Measurements from ENCODE around the gene ACOT8. TPM values are rescaled to one million over a fixed set of nuclear protein-coding genes. Genes with fewer than 3 reads are reported as not detected.

The ACOT8 gene
- total RNA-seq, 1 experiment from 2014 or later, result 32.4 TPM

DNA sequence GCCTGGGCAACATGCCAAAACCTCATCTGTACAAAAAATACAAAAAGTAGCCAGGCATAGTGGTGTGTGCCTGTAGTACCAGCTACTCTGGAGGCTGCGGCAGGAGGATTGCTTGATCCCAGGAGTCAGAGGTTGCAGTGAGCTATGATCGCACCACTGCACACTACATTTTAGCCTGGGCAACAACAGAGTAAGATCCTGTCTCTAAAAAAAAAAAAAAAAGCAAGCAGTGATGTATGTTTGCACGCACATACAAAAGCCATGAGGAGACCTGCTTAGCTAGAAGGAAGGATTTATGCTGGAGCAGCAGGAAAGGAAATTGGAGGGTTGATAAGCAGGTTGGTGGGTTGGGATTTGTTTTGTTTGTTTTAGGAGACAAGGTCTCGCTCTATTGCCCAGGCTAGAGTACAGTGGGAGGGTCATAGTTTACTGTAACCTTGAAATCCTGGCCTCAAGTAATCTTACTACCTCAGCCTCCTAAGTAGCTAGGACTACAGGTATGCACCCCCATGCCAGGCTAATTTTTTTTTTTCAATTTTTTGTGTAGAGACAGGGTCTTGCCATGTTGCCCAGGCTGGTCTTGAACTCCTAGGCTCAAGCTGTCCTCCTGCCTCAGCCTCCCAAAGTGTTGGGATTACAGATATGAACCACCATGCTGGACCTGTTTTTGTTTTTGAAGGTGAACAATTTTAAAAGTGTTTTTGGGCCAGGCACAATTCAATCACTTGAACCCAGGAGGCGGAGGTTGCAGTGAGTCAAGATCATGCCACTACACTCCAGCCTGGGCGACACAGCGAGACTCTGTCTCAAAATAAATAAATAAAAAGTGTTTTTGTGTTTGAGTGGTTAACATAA is 4.3 kb upstream of the ACOT8 start:
- DNase-seq (ENCODE audit: low spot score), result no peak
- in situ Hi-C loops (cut with HindIII; ENCODE audit: low sequenced_read_pairs), result no loop called here

DNA sequence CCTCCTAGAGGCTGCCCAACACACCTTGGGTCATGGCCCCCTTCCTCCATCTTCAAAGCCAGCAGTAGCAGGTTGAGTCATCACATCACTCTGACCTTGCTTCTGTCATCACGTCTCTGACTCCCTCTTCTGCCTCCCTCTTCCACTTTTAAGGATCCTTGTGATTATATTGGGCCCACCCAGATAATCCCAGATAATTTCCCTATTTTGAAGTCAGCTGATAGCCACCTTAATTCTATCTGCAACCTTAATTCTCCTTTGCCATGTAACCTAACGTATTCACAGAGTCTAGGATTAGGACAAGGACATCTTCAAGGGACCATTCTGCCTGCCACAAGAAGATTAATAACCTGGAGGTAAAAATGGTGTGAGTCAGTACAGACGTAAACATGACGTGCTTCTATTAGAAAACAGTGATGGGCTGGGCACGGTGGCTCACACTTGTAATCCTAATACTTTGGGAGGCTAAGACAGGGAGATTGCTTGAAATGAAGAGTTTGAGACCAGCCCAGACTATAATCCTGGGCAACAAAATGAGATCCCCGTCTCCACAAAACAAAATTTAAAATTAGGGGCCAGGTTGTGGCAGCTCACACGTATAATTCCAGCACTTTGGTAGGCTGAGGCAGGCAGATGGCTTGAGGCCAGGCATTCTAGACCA is 3.5 kb upstream of the ACOT8 start:
- DNase-seq (ENCODE audit: low spot score), result no peak
- in situ Hi-C loops (cut with HindIII; ENCODE audit: low sequenced_read_pairs), result no loop called here

DNA sequence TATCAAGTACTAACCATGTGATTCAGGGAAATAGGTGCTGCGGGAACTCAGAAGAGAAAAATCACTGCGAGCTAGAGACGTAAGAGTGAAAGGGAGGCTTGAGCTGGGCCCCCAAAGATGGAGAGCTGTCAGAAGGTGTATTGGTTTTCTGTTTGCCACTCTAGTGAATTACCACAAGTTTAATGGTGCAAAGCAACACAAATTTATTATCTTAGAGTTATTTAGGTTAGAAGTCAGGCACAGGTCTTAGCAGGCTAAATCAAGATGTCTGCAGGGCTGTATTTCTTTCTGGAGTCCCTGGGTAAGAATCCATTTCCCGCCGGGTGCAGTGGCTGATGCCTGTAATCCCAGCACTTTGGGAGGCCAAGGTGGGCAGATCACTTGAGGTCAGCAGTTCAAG is 2.7 kb upstream of the ACOT8 start:
- in situ Hi-C loops (cut with HindIII; ENCODE audit: low sequenced_read_pairs), result no loop called here
- DNase-seq (ENCODE audit: low spot score), result no peak

DNA sequence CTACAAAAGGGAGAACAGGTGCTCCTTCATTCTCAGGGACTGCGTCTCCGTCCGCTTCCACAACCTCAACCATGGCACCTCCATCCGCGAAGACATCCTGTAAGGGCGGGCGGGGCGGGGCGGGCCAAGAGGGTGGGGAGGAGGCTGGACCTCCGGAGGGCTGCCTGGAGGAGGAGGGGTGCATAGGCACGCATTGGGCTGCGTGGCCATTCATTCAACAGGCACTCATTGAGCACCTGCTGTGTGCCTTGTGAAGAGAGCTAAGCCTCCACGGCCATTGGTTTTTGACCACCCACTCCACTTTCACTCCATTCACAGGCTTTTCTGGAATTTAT is 657 bp upstream of the ACOT8 start:
- DNase-seq (ENCODE audit: low spot score), result no peak
- in situ Hi-C loops (cut with HindIII; ENCODE audit: low sequenced_read_pairs), result no loop called here

DNA sequence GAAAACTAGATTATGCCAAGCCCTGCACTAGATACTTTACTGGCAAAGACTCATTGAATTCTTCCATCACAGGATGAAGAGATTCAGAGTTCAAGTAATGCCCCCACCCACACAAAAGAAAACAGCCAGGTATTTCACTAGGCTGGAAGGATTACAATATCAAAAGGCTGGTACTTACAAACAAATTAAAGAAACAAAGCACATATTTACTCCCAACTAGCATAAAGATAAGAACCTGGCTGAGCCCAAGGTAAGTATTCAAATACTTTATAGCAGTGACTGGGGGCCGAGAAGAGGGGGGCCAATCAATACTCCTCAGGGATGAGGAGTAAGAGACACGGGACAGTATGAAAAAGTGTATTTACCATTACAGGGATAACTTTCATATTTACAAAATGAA is 3.7 kb downstream of the ACOT8 start:
- no peak for DNase-seq (ENCODE audit: low spot score)
- in situ Hi-C loops (cut with HindIII; ENCODE audit: low sequenced_read_pairs), result no loop called here

DNA sequence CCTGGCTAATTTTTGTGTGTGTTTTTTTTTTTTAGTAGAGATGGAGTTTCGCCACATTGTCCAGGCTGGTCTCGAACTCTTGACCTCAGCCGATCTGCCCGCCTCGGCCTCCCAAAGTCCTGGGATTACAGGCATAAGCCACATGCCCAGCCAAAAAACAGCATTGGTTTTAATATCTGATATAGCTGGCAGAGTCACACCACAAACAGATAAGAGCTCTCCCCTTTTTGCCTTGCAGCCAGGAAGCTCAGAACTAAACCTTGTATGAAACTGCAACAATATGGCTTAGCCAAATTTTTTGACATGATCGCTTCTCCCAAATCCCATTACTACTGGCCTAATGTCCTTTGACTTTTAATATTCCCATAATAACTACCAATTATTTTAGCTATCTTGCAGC is 4.9 kb downstream of the ACOT8 start:
- in situ Hi-C loops (cut with HindIII; ENCODE audit: low sequenced_read_pairs), result no loop called here
- DNase-seq (ENCODE audit: low spot score), result no peak

DNA sequence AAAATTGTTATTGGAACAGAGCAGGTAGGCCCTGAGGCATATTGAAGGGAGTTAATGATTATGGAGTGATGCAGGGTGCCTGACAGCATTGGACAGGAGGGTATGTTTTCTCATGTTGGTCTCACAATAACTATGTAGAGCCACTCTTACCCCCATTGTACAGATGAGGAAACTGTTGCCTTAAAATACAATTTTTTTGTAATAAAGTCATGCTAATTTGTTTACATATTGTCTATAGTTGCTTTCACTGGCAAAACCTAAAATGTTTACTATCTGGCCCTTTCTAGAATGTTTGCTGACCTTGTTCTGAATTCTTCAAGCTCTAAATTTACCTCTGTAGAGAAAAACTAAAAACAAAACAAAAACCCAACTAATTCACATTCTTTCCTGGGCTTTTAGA is 5.7 kb downstream of the ACOT8 start:
- no peak for DNase-seq (ENCODE audit: low spot score)
- in situ Hi-C loops (cut with HindIII; ENCODE audit: low sequenced_read_pairs), result no loop called here

DNA sequence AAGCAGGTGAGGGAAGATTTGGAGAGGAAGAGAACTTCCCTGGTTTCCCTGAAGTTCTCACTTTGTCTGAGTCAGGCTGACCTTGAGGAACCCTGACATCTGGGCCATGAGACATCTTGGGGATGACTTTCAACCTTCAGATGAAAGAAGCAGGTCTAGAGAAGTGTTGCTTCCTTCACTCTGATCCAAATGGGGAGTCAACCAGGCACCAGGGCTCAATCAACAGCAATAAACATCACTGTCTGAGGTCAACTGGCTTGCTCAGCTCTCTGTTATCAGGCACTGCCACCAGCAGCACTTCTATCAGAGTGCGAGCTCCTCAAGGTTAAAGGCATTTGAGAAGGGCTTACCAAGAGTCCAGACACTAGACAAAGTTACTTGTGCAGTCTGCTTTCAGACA is 6.3 kb downstream of the ACOT8 start:
- in situ Hi-C loops (cut with HindIII; ENCODE audit: low sequenced_read_pairs), result no loop called here
- DNase-seq (ENCODE audit: low spot score), result no peak

DNA sequence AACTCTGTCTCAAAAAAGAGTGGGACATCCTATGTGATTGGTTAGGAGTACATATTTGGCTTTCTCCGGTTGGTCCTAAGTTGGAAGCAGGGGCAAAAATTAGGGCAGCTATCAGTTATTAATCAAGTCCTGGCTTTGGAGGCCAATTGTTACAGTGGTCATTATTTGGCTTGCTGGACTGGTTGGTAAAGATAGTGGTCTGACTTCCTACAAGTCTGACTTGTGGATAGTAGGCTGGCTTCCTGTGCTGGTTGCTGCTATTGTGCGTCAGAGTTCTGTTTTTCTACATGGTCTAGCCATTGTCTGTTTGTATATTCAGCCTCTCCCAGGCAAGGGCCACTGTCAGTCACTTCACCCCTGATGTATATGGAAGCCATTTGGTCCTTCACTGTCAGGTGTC is 7.0 kb downstream of the ACOT8 start:
- in situ Hi-C loops (cut with HindIII; ENCODE audit: low sequenced_read_pairs), result no loop called here
- DNase-seq (ENCODE audit: low spot score), result no peak

DNA sequence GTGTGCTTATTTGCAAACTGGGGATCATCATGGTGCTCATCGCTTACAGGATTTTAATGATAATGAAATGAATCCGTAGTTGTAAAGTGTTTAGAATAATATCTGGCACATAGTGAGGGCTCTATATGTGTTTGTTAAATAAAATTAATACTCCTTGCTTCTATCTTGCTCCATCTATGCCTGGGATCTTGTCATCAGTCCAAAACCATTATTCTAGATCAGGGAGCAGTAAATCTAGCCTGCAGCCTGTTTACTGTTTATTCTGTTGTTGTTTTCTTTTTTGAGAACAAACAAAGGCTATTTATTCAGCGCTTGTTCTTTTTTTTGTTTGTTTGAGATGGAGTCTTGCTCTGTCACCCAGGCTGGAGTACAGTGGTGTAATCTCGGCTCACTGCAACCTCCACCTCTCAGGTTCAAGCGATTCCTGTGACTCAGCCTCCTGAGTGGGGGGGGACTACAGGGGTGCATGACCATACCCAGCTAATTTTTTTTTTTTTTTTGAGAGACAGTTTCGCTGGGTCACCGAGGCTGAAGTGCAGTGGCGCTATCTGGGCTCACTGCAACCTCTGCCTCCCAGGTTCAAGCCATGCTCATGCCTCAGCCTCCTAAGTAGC is 8.1 kb downstream of the ACOT8 start:
- in situ Hi-C loops (cut with HindIII; ENCODE audit: low sequenced_read_pairs), result no loop called here
- no peak for DNase-seq (ENCODE audit: low spot score)

DNA sequence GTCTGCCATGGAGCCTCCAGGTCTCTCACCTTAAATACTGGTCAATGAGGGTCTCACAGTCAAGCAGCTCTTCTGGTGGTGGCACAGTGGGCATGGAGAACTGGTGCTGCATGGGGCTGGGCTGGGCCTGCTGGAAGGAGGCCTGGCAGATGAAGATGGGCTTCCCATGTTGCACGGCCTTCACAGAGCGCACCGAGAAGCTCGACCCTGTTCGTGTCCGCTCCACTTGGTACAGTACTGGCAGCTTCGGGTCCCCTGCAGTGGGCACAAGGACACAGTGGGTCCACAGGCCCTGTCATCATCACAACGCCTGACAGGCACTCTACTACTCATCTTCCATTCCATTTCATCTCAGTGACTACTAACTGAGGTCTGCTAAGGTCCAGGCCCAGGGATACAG is 8.8 kb downstream of the ACOT8 start:
- no peak for DNase-seq (ENCODE audit: low spot score)
- in situ Hi-C loops (cut with HindIII; ENCODE audit: low sequenced_read_pairs), result no loop called here

DNA sequence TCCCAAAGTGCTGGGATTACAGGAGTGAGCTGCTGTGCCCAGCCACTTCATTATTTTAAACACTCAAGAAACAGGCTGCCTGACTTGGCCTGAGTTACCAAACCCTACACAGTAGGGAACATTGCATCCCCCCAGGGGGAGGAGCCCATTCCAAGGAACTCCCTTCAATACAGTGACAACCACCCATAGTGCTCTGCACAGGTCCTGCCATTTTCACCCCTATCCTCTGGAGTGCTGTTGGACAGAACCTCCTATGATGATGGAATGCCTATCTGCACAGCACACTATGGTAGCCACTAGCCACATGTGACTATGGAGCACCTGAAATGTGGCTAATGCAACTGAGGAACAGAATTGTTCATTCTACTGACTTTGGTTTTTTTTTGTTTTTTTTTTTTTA is 11.7 kb downstream of the ACOT8 start:
- no peak for DNase-seq (ENCODE audit: low spot score)
- in situ Hi-C loops (cut with HindIII; ENCODE audit: low sequenced_read_pairs), result no loop called here

DNA sequence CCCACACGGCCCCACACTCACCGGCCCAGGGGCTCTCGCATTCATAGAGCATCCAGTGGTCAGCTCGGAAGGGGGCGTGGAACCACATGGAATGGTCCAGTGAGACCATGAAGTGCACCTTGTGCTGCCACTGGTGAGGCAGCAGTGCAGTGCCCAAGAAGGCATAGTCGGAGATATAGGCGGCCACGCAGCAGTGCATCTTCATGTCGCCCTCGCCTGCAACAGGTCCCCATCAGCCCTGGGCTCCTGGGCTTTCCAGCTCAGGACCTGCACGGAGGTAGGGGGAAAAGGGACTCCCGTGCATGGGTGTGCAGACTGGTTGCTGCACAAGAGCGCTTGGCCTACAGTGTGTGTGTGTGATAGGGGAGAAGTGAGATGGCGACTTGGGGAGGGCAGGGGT is 13.7 kb downstream of the ACOT8 start:
- in situ Hi-C loops (cut with HindIII; ENCODE audit: low sequenced_read_pairs), result no loop called here

DNA sequence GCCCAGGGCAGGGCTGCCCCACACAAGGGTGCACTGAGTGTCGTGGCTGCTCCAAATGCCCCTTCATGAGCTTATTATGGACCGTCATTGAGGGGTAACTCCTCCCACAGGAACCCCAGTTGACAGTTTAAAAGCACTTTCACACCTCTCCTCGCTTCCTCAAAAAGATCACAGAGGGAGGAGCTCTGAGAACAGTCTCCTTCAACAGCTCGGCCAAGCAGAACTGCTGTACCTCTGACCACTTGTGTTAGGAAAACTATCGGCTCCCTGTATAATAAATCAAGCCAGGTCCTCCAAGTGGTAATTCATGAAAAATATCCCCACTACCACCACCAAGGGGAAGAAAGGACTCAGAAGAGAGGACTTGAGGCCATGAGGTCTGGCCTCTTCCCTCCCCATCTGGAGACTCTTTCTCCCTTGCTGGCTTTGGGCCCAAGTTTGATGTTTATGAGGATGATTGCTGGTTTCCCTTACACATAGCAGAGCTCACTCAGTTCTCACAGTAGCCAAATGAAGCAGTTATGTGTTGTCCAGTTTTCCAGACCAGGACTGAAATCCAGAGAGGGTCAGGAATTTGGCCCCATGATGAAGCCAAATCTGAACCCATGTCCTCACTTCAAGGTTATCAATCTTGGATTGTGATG is 14.9 kb downstream of the ACOT8 start:
- in situ Hi-C loops (cut with HindIII; ENCODE audit: low sequenced_read_pairs), result no loop called here

More for the DNA sequence above, 13.7 kb downstream of the ACOT8 start:
- DNase-seq (ENCODE audit: low spot score), result no peak

DNA sequence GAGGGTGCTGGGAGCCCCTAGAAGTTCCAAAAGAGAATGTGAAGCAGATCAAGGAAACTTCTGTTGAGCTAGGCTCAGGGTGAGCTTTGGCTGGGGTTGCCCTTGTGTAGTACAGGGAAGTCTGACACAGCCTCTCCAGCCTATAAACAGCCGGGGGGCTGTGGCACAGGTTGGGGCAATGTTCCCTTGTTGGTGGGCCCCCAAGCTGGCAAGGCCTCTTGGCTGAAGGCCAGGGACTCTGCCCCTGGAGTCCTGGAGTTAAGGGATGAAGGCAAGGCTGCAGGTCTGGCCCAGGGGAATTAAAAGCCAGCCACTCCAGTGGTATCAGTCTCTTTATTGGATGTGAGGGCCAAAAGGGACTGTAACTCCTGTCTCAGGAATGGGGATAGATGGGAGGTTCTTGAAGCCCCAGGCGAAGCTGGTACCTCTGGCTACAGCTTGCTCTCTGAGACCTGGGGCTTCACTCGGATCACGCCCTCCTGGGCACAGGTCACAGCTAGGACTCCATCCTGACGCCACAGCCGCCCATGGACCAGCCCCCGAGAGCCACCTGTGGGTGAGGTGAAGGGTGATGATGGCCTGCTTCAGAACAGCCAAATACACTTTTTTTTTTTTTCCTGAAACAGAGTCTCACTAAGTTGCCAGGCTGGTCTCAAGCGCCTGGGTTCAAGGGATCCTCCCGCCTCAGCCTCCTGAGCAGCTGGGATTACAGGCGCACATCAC is 15.6 kb downstream of the ACOT8 start:
- in situ Hi-C loops (cut with HindIII; ENCODE audit: low sequenced_read_pairs), result no loop called here
- no peak for DNase-seq (ENCODE audit: low spot score)

More for the DNA sequence above, 14.9 kb downstream of the ACOT8 start:
- DNase-seq (ENCODE audit: low spot score), result no peak

DNA sequence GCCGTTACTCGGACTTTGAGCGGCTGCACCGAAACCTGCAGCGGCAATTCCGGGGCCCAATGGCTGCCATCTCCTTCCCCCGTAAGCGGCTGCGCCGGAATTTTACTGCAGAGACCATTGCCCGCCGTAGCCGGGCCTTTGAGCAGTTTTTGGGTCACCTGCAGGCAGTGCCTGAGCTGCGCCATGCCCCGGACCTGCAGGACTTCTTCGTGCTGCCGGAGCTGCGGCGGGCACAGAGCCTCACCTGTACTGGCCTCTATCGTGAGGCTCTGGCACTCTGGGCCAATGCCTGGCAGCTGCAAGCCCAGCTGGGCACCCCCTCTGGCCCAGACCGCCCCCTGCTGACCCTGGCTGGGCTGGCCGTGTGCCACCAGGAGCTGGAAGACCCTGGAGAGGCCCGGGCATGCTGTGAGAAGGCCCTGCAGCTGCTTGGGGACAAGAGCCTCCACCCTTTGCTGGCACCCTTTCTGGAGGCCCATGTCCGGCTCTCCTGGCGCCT is 16.4 kb downstream of the ACOT8 start:
- in situ Hi-C loops (cut with HindIII; ENCODE audit: low sequenced_read_pairs), result no loop called here
- no peak for DNase-seq (ENCODE audit: low spot score)

DNA sequence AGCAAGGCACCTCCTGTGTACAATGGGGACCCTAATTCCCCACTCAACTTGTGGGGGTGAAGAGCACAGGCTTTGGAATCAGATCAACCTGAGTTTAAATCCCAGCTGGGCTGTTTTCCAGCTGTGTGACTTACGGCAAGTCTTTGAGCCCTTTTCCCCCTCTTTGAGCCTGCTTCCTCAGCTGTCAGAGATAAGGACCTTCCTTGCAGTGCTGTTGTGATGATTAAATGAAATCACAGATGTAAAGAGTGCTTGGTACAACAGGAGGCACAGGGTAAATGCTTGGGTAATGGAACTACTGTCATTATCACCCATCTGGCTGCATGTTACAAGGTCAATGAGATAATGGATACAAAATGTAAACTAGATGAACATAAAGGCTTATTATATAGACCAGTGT is 20.4 kb downstream of the ACOT8 start:
- DNase-seq (ENCODE audit: low spot score), result no peak
- in situ Hi-C loops (cut with HindIII; ENCODE audit: low sequenced_read_pairs), result no loop called here

DNA sequence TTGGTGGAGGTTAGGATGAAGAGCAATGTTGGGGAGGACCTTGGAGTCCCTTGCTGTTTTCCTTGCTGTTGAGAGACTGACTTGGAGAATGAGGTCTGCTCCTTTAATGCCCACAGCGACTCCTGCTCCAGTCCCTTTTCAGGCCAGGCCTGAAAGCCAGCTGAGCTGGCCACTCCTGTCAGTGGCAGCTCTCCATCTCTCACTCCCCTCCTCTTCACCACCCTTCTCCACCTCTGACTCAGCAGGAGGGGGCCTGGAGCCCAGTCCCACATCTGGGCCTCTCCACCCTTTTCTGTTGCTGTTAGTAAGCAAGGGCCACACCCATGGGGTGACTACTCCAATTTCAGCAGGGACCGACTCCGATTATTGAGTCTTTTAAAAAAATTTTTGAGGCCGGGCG is 21.4 kb downstream of the ACOT8 start:
- DNase-seq (ENCODE audit: low spot score), result no peak

DNA sequence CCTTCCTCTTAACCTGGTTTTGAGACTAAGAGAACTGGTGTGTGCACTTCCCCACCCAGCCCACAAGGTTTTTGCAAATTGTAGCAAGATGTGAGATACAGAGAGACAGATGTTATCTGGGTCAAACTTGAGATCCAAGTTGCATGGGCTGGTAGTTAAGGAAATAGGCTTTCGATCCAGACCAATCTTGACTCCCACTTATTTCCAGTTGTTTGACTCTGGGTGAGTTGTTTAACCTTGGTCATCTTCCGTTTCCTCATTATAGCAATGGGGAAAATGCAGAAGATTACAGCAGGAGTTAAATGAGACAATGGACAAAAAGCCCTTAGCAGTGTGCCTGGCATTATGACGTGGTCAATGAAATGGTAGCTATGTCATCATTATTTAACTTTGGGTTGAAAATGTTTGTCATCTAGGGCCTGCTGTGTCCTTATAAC is 21.8 kb downstream of the ACOT8 start:
- in situ Hi-C loops (cut with HindIII; ENCODE audit: low sequenced_read_pairs), result no loop called here
- DNase-seq (ENCODE audit: low spot score), result no peak

More for the DNA sequence above, 21.4 kb downstream of the ACOT8 start:
- in situ Hi-C loops (cut with HindIII; ENCODE audit: low sequenced_read_pairs), result no loop called here

All from G401 (cell line).